Fibroblast of villous mesenchyme (primary cell): Measurements from ENCODE around the gene SLC39A11. TPM values are rescaled to one million over a fixed set of nuclear protein-coding genes. Genes with fewer than 3 reads are reported as not detected.
"Not testable (repeated sequence)": the region's sequence is repeated elsewhere in the genome, so short reads cannot be mapped to it uniquely, and the experiment has no call there.

ENCODE experiments used
- DNase-seq: peaks from one replicate; pipeline ENCODE4 v3.0.0-alpha.2; 2010; ENCODE audit warnings: low read depth
- H3K4me3 ChIP-seq: 2 replicates; pipeline ENCODE4 v1.5.1; 2011; ENCODE audit warnings: low read depth, mild to moderate bottlenecking, low read length
- total RNA-seq: library from RNA; depleted of rRNA; stranded (reverse); fragments of >200 nt; gene quantifications from 2 replicates; pipeline ENCODE4 v1.2.3, GENCODE V29; 2012
- TF ChIP-seq, protein P1 (sequence below): IDR thresholded peaks from 2 replicates; pipeline ENCODE4 v1.5.1; 2012; ENCODE audit warnings: low read depth, mild to moderate bottlenecking, low read length; ENCODE audit not compliant: insufficient read depth

Gene SLC39A11
- total RNA-seq, 1 donor: 16.0 TPM

DNA sequence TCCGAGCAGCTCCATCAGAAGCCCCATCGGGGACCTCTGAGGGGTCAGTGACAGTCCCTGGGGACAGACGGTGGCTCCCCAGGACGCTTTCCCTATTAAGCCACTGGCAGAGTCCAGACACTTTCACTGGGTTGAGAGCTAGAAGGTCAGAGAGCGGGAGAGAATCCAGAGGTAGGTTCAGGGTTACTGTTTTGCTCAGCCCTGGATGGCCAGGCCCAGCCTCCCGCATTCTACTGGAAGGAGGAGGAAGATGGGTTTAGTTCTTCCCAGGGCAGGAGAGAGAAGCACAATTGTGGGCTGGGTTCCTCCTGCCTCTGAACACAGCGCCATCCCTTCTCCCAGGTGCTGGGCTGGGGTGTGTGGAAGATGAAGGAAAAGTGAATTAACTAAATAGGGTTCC, 452.8 kb downstream of the SLC39A11 start:
- no peak for DNase-seq
- no peak overlapping the region for H3K4me3 ChIP-seq
- TF ChIP-seq, protein P1, sequence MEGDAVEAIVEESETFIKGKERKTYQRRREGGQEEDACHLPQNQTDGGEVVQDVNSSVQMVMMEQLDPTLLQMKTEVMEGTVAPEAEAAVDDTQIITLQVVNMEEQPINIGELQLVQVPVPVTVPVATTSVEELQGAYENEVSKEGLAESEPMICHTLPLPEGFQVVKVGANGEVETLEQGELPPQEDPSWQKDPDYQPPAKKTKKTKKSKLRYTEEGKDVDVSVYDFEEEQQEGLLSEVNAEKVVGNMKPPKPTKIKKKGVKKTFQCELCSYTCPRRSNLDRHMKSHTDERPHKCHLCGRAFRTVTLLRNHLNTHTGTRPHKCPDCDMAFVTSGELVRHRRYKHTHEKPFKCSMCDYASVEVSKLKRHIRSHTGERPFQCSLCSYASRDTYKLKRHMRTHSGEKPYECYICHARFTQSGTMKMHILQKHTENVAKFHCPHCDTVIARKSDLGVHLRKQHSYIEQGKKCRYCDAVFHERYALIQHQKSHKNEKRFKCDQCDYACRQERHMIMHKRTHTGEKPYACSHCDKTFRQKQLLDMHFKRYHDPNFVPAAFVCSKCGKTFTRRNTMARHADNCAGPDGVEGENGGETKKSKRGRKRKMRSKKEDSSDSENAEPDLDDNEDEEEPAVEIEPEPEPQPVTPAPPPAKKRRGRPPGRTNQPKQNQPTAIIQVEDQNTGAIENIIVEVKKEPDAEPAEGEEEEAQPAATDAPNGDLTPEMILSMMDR: no peak

DNA sequence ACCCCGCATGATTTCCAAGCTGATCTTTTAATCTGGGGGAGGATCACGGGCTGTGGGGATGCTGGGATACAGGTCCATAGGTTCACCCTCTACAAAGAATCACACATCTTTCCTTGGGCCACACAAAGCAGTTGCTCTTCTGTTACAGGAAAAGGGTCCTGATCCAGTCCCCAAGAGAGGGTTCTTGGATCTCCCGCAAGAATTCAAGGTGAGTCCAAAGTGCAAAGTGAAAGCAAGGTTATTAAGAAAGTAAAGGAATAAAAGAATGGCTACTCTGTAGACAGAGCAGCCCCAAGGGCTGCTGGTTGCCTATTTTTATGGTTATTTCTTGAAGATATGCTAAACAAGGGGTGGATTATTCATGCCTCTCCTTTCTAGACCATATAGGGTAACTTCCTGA, 453.6 kb downstream of the SLC39A11 start:
- DNase-seq: not testable (repeated sequence)

DNA sequence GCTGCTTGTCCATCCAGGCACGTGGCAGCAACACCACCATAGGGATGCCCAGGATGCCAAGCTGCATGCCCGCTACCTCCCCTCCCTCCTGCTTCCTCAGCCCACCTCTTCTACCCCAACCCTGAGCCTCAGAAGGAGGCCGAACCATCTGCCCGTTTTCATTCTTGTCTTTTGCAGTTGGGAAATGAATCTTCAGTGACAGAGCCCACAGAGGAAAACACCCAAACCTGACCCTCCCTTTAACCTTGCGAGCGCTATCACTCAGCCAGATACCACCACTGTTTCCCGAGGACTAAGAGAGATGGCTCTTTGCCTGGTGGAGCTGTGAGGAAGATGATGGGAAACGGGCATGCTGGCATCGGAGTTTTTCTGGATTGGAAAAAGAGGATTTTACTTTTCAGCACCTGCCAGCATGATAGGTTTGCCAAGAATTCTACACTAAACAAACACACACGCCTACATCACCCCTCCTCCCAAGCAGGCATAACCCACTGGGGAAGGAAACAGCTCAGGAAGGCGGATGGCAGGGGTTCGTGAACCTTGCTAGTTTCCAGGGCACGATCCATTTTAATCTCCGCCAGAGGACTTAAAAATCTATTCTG, 457.4 kb downstream of the SLC39A11 start:
- TF ChIP-seq, protein P1: no peak
- DNase-seq: no peak
- no peak overlapping the region for H3K4me3 ChIP-seq

More for the DNA sequence above, 453.6 kb downstream of the SLC39A11 start:
- H3K4me3 ChIP-seq: not testable (repeated sequence)

DNA sequence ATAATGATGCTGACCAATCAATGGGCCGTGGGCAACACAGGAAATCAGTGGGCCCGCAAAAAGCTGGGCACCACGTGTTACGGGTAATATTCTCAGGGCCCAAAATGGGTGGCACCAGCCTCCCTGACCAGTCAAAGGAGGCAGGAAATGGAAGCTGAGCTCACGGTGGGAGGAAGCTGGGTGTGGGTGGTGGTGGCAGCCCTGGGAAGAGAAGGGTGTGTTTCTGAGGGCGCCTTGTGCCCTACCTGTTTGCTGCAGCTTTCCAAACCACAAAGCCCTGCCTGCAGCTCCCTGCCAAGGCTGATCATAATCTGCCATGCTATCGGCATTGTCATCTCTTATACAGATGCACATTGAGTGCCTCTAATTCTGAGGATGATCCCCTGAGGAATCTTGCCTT, 457.9 kb downstream of the SLC39A11 start:
- TF ChIP-seq, protein P1: no peak
- H3K4me3 ChIP-seq: no peak overlapping the region
- DNase-seq: no peak

DNA sequence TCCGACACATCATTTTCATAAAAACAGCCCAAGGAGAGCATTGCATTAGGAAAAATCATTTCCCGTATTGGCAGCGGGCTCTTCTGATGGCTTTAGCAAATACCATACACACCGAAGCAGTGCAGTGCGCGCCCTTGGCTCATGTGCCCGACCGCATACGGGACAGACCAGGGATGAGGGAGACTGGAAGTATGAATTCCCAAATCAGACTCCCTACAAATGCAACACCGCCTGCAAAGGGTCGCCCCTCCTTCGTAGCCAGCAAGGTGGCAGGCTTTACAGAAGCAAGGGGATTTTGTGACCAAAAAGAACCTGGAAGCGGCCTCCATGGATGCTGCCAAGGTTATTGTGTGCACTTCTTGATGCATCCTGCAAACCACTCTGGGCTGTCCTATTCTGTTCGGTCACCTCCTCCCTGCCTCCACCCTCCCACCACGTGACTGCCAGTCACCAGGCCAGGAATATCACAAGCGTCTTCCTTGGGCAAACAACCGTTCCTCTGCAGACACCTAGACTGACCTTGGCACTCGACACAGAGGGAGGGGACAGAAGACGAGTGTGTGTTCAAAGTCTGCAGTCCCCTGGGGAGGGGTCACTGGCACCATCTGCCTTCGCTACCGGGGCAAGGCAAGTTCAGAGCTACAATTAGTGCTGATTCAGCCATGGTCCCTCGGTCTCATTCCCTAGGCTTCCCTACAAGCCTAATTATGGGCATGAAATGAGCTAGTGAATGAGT, 460.4 kb downstream of the SLC39A11 start:
- TF ChIP-seq, protein P1: no peak
- no peak overlapping the region for H3K4me3 ChIP-seq
- no peak for DNase-seq

DNA sequence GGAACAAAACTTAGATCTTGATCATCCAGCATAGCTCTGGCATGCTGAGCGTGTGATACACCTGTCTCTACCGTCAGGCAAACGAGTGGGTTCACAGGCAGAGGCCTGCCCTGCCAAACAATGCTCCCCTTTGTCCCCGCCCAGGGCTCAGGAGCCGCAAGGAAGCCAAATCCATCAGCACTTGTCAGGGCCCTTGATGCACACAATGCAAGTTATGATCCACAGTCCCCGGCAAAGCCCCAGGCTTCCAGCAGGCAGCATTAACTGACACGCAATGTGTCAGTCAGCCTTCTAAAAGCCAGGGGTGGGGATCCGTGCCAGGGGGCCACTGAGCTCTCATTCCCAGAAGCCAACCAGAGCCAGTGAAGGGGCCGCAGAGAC, 460.9 kb downstream of the SLC39A11 start:
- no peak for DNase-seq
- no peak overlapping the region for H3K4me3 ChIP-seq
- TF ChIP-seq, protein P1: no peak

DNA sequence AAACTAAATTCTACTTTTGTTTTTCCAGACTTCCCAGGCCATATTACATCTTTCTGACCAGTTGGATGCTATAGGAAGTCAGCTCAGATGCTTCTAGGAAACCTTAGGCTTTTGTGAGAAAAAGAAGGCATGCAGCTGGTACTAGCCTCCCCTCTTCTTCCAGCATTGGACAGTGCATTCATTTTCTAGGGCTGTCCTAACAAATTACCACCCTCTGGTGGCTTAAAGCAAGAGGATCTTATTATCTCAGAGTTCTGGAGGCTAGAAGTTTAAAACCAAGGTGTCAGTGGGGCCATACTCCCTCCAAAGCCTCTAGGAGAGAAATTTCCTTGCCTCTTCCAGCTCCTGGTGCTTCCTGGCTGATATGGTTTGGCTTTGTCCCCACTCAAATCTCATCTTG, 467.8 kb downstream of the SLC39A11 start:
- no peak for DNase-seq
- TF ChIP-seq, protein P1: no peak
- no peak overlapping the region for H3K4me3 ChIP-seq
